K562 (cell line): ENCODE measurements around the gene WWTR1.

ENCODE experiments used
- BACH1 ChIP-seq: fragments of 200-800 bp; sonication (Bioruptor generic); IDR thresholded peaks from 2 replicates; pipeline ENCODE4 v1.6.1; 2016; ENCODE audit warnings: missing genetic modification characterization, missing compliant biosample characterization
- MAFF ChIP-seq: IDR thresholded peaks from 2 replicates; pipeline ENCODE4 v1.6.1; 2012; ENCODE audit warnings: low read length, improper control_type of control experiment
- MYC ChIP-seq, 2 experiments: fragments of 250-450 bp in 1 of 2; sonication (Bioruptor Pico) in 1 of 2; IDR thresholded peaks; 2 replicates each; pipeline versions ENCODE4 v1.5.1 to v1.6.1; 2012 to 2021; ENCODE audit warnings: low read depth in 2 of 2, borderline replicate concordance in 1 of 2, improper control_type of control experiment in 1 of 2, low read length in 1 of 2, mild to moderate bottlenecking in 1 of 2, moderate library complexity in 1 of 2
- NFRKB ChIP-seq: fragments of 450-650 bp; IDR thresholded peaks from 2 replicates; pipeline ENCODE4 v1.6.1; 2016; ENCODE audit warnings: low read depth
- POLR2A ChIP-seq: fragments of 450-650 bp; conservative IDR thresholded peaks from 2 replicates; pipeline ENCODE4 v1.6.1; 2016
- POLR2AphosphoS5 ChIP-seq: IDR thresholded peaks from 2 replicates; pipeline ENCODE4 v1.6.1; 2011; ENCODE audit warnings: mild to moderate bottlenecking, low read depth, low read length, moderate library complexity; ENCODE audit not compliant: control insufficient read depth, insufficient read depth
- RFX5 ChIP-seq: IDR thresholded peaks from 2 replicates; pipeline ENCODE4 v1.6.1; 2011; ENCODE audit warnings: low read depth, mild to moderate bottlenecking, improper control_type of control experiment, low read length
- ZBTB1 ChIP-seq: sonication (generic); formaldehyde crosslinking; IDR thresholded peaks from 2 replicates; pipeline ENCODE4 v1.8.1; 2023; ENCODE audit warnings: missing genetic modification reagents, low read depth, mild to moderate bottlenecking, borderline replicate concordance
- TF ChIP-seq, protein P1 (sequence below): sonication (generic); formaldehyde crosslinking; IDR thresholded peaks from 2 replicates; pipeline ENCODE4 v1.8.0; 2022; ENCODE audit warnings: mild to moderate bottlenecking, missing genetic modification reagents, borderline replicate concordance
- TF ChIP-seq, protein P2 (sequence below), 3 experiments: IDR thresholded peaks in 2 of 3; conservative IDR thresholded peaks in 1 of 3; 2 replicates each; pipeline ENCODE4 v1.5.1; 2011 to 2012; ENCODE audit warnings: low read length in 3 of 3, mild to moderate bottlenecking in 3 of 3, control low read depth in 2 of 3, improper control_type of control experiment in 1 of 3, inconsistent platforms in 1 of 3, low read depth in 1 of 3, mixed read lengths in 1 of 3, moderate library complexity in 1 of 3; ENCODE audit not compliant: insufficient read depth in 2 of 3
- TF ChIP-seq, protein P3 (sequence below): fragments of 450-650 bp; IDR thresholded peaks from 2 replicates; pipeline ENCODE4 v1.6.1; 2016; ENCODE audit warnings: mild to moderate bottlenecking
- TF ChIP-seq, protein P4 (sequence below): IDR thresholded peaks from 2 replicates; pipeline ENCODE4 v1.6.1; 2016; ENCODE audit warnings: missing genetic modification characterization, missing compliant biosample characterization

DNA sequence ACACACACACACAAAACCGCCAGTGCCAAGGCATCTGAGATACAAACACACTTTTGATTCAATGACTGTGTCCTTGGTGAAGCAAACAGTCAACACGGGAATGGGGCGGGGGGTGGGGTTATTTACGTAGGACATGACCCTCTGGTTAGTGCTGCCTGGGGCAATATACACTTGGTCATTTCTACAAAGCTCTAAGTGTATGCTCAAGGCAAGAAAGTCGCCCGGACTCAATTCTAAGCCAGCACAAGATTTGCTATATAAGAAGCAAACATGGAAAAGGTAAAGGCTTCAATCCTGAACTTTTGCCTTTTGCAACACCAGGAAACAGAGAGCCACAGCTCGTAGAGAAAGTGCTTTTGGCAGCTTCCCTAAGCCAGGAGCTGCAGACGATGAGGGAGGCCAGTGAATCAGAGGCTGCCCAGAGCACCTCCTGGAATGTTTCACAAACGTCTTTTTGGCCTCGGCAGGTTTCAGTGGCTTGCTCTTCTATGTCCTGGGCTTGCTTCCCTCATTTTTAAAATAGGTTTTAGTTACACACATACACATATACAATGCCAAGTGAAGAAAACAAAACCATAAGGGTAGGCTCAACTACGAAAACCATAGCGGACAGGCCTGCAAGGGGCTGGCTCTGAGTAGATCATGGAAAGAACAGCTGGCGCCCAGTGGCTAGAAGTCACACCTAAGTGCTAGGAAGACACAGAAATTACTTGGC is 109.7 kb downstream of the WWTR1 start:
- TF ChIP-seq NFRKB (no peak), RFX5 (no peak), POLR2A (no peak), MYC (IDR thresholded peaks at IDR 0.05; ENCODE audit: low read depth, low read length) (no peak), MYC (CRISPR knock-in tag; IDR thresholded peaks at IDR 0.05; ENCODE audit: borderline replicate concordance, low read depth) (no peak), ZBTB1 (no peak), POLR2AphosphoS5 (no peak), BACH1 (tag) (no peak), MAFF (no peak)
- TF ChIP-seq, protein P1, sequence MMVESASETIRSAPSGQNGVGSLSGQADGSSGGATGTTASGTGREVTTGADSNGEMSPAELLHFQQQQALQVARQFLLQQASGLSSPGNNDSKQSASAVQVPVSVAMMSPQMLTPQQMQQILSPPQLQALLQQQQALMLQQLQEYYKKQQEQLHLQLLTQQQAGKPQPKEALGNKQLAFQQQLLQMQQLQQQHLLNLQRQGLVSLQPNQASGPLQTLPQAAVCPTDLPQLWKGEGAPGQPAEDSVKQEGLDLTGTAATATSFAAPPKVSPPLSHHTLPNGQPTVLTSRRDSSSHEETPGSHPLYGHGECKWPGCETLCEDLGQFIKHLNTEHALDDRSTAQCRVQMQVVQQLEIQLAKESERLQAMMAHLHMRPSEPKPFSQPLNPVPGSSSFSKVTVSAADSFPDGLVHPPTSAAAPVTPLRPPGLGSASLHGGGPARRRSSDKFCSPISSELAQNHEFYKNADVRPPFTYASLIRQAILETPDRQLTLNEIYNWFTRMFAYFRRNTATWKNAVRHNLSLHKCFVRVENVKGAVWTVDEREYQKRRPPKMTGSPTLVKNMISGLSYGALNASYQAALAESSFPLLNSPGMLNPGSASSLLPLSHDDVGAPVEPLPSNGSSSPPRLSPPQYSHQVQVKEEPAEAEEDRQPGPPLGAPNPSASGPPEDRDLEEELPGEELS (CRISPR knock-in tag) = no peak
- TF ChIP-seq, protein P2, sequence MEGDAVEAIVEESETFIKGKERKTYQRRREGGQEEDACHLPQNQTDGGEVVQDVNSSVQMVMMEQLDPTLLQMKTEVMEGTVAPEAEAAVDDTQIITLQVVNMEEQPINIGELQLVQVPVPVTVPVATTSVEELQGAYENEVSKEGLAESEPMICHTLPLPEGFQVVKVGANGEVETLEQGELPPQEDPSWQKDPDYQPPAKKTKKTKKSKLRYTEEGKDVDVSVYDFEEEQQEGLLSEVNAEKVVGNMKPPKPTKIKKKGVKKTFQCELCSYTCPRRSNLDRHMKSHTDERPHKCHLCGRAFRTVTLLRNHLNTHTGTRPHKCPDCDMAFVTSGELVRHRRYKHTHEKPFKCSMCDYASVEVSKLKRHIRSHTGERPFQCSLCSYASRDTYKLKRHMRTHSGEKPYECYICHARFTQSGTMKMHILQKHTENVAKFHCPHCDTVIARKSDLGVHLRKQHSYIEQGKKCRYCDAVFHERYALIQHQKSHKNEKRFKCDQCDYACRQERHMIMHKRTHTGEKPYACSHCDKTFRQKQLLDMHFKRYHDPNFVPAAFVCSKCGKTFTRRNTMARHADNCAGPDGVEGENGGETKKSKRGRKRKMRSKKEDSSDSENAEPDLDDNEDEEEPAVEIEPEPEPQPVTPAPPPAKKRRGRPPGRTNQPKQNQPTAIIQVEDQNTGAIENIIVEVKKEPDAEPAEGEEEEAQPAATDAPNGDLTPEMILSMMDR (IDR thresholded peaks at IDR 0.05 in 2 of 3, conservative IDR thresholded peaks at IDR 0.05 in 1 of 3; ENCODE audit: insufficient read depth in 2 of 3, low read depth in 1 of 3, low read length in 3 of 3) = no peak
- TF ChIP-seq, protein P3, sequence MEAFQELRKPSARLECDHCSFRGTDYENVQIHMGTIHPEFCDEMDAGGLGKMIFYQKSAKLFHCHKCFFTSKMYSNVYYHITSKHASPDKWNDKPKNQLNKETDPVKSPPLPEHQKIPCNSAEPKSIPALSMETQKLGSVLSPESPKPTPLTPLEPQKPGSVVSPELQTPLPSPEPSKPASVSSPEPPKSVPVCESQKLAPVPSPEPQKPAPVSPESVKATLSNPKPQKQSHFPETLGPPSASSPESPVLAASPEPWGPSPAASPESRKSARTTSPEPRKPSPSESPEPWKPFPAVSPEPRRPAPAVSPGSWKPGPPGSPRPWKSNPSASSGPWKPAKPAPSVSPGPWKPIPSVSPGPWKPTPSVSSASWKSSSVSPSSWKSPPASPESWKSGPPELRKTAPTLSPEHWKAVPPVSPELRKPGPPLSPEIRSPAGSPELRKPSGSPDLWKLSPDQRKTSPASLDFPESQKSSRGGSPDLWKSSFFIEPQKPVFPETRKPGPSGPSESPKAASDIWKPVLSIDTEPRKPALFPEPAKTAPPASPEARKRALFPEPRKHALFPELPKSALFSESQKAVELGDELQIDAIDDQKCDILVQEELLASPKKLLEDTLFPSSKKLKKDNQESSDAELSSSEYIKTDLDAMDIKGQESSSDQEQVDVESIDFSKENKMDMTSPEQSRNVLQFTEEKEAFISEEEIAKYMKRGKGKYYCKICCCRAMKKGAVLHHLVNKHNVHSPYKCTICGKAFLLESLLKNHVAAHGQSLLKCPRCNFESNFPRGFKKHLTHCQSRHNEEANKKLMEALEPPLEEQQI = no peak
- TF ChIP-seq, protein P4, sequence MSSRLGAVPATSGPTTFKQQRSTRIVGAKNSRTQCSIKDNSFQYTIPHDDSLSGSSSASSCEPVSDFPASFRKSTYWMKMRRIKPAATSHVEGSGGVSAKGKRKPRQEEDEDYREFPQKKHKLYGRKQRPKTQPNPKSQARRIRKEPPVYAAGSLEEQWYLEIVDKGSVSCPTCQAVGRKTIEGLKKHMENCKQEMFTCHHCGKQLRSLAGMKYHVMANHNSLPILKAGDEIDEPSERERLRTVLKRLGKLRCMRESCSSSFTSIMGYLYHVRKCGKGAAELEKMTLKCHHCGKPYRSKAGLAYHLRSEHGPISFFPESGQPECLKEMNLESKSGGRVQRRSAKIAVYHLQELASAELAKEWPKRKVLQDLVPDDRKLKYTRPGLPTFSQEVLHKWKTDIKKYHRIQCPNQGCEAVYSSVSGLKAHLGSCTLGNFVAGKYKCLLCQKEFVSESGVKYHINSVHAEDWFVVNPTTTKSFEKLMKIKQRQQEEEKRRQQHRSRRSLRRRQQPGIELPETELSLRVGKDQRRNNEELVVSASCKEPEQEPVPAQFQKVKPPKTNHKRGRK (tag) = no peak
